Heart left ventricle (tissue), 16 donors: ENCODE data around the gene HGF. TPM values are rescaled to one million over a fixed set of nuclear protein-coding genes. Genes with fewer than 3 reads are reported as not detected.

Experiments
- ATAC-seq, 4 donors: fragments of 200-7000 bp; cut with Tn5 transposase; one replicate each; pipeline ENCODE4 v1.9.1; 2020 to 2022; ENCODE audit warnings: moderate library complexity in 4 of 4, mild to moderate bottlenecking in 3 of 4, moderate number of reproducible peaks in 1 of 4
- DNase-seq, 5 donors: peaks; one replicate each; pipeline ENCODE4 v3.0.0-alpha.2; 2020
- H3K27ac ChIP-seq, 12 donors: fragments of 200-600 bp; sonication (generic) in 4 of 12; one replicate each; pipeline versions ENCODE4 v1.5.0 to v1.8.0; 2016 to 2022; ENCODE audit warnings: mild to moderate bottlenecking in 2 of 12
- H3K27me3 ChIP-seq, 9 donors: fragments of 200-600 bp; sonication (generic) in 2 of 9; one replicate each; pipeline versions ENCODE4 v1.5.1 to v1.8.0; 2016 to 2022; ENCODE audit warnings: mild to moderate bottlenecking in 3 of 9
- H3K36me3 ChIP-seq, 9 donors: fragments of 200-600 bp; sonication (generic) in 2 of 9; one replicate each; pipeline versions ENCODE4 v1.5.0 to v1.8.0; 2018 to 2022; ENCODE audit warnings: mild to moderate bottlenecking in 2 of 9
- H3K4me1 ChIP-seq, 12 donors: fragments of 200-600 bp; sonication (generic) in 4 of 12; one replicate each; pipeline versions ENCODE4 v1.5.0 to v1.8.0; 2016 to 2022; ENCODE audit warnings: mild to moderate bottlenecking in 3 of 12
- H3K4me3 ChIP-seq, 12 donors: fragments of 200-600 bp; sonication (generic) in 4 of 12; one replicate each; pipeline versions ENCODE4 v1.5.0 to v1.8.0; 2017 to 2022; ENCODE audit warnings: mild to moderate bottlenecking in 9 of 12, moderate library complexity in 4 of 12
- H3K9me3 ChIP-seq, 12 donors: fragments of 200-600 bp; sonication (generic) in 4 of 12; one replicate each; pipeline versions ENCODE4 v1.5.0 to v1.8.0; 2016 to 2022; ENCODE audit warnings: mild to moderate bottlenecking in 1 of 12
- POLR2A ChIP-seq, 2 donors: fragments of 450-650 bp; IDR thresholded peaks; one replicate each; pipeline ENCODE4 v1.6.1; 2017; ENCODE audit warnings: antibody characterized with exemption in 2 of 2, mild to moderate bottlenecking in 2 of 2, moderate library complexity in 2 of 2
- WGBS, 4 donors: extraction: QIAGEN DNeasy Blood & Tissue Kit in 2 of 4; methylation state at CpG; one replicate each; pipeline versions ENCODE4 v1.1.5 to v1.1.7; 2013 to 2018; 5-methylcytosine and 5-hydroxymethylcytosine counted together
- intact Hi-C, 10 donors: fragments of 100-400 bp; cut with DNase I; formaldehyde crosslinking; loops; one replicate each; pipeline versions ENCODE4 v1.11.1 to v1.14.2; 2022
- polyA plus RNA-seq, 2 donors: library from polyadenylated mRNA; stranded (reverse); fragments of 200-250 nt; gene quantifications; one replicate each; pipeline ENCODE4 v1.2.3, GENCODE V29; 2013
- total RNA-seq, 9 donors: library from RNA; depleted of rRNA in 2 of 9; stranded (reverse); fragments of >200 nt in 2 of 9; fragmentation: NEBNext Ultra II Directional in 3 of 9; extraction: Animal tissue kit (Norgen Biotek cat#: 25700) in 3 of 9; gene quantifications; one replicate each; pipeline versions ENCODE4 v1.1.0 to v1.2.4, GENCODE V29; 2016 to 2023
- TF ChIP-seq, protein P1 (sequence below), 12 donors: fragments of 200-600 bp; sonication (generic) in 4 of 12; IDR thresholded peaks; one replicate each; pipeline versions ENCODE4 v1.5.0 to v1.8.0; 2018 to 2022; ENCODE audit warnings: antibody characterized with exemption in 12 of 12, mild to moderate bottlenecking in 5 of 12
- donor health status: ischemic (EF 13 %, LVEDD 7.1; RV severe dilation, severe dysfunction).
- donor health status: healthy with polysubstance abuse.
- donor health status: DM: no; HTN: yes; CAD: no.
- donor health status: DM: no; HTN: no; CAD: no.
- donor health status: ischemic (EF 25% LVEDD 6.9; RV normal size, moderate dysfunction).
- donor health status: ischemic (EF 25% LVEDD 5.7; RV mildly dilated, moderate dysfunction).
- donor health status: healthy.
- donor health status: DM: yes; HTN: yes; CAD: no.
- donor health status: ischemic (EF 35%, LVEDD 5.7; RV mildly dilated, moderate dysfunction).
- donor health status: nonischemic (EF 11% LVEDD 7.7; RV severe dilation, severe dysfunction).
- donor health status: DM: yes; HTN: yes; CAD: no.
- donor health status: PGD.
- donor health status: ischemic (EF 29% LVEDD 5.4; RV normal size, mild dysfunction).
- donor health status: nonischemic (EF 23%, LVEDD 6.1; RV moderate dilation, normal function).

Gene HGF
- total and polyA plus RNA-seq, 11 donors = 0.42 to 16.1 (median 3.3) TPM

GRCh38 chr7:81777697-81778096 lies 7.8 kb upstream of the HGF start:
- no peak overlapping the region for H3K27ac ChIP-seq
- no peak for ATAC-seq
- intact Hi-C loops = loop anchor here in 1 of 10 donors (10.0 kb wide), 1 partner anchor 283 kb away; no protein-coding TSS in a partner anchor
- TF ChIP-seq POLR2A (IDR thresholded peaks at IDR 0.05) = no peak
- TF ChIP-seq, protein P1, sequence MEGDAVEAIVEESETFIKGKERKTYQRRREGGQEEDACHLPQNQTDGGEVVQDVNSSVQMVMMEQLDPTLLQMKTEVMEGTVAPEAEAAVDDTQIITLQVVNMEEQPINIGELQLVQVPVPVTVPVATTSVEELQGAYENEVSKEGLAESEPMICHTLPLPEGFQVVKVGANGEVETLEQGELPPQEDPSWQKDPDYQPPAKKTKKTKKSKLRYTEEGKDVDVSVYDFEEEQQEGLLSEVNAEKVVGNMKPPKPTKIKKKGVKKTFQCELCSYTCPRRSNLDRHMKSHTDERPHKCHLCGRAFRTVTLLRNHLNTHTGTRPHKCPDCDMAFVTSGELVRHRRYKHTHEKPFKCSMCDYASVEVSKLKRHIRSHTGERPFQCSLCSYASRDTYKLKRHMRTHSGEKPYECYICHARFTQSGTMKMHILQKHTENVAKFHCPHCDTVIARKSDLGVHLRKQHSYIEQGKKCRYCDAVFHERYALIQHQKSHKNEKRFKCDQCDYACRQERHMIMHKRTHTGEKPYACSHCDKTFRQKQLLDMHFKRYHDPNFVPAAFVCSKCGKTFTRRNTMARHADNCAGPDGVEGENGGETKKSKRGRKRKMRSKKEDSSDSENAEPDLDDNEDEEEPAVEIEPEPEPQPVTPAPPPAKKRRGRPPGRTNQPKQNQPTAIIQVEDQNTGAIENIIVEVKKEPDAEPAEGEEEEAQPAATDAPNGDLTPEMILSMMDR (IDR thresholded peaks at IDR 0.05) = no peak
- DNase-seq = no peak
- H3K4me3 ChIP-seq = no peak overlapping the region
- H3K4me1 ChIP-seq = peaks cover 0 to 12% (median 0%) of the 10 kb centered on the region in 12 donors
- no peaks in the 10 kb centered on the region for H3K36me3 ChIP-seq
- H3K27me3 ChIP-seq = no peaks in the 10 kb centered on the region
- no peaks in the 10 kb centered on the region for H3K9me3 ChIP-seq

DNA sequence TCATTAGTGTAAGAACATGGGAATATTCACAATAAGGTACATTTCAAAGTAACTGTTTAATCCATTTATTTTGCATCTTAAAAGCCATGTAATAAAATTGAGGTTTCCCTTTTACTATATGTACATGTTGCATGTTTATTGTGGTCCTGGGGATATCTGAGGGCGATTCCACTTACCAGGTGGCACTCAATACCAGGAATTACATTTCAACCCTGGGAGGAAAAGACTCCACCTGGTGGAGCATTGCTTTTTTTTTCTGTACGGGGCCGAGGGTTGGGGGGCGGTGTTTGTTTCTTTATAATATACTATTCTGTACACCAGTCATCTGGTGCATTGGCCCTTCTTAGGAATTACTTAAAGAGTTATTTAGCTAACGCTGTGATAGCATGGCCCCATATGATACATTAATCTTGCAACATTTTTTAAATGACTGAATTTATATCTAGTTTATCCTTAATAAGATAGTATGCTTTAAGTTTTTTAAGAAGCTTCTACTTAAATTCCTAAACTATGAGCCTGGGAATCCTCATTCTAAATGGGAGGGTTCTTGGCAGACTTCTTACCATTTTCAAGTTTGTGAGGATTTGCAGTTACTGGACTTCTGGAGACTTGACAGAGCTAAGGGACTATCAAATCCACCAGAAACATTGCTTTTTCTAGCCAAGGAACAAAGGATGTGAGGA lies 7.2 kb upstream of the HGF start:
- intact Hi-C loops = loop anchor here in 1 of 10 donors (10.0 kb wide), 1 partner anchor 282 kb away; no protein-coding TSS in a partner anchor
- ATAC-seq (no peak), DNase-seq (no peak)
- H3K9me3 ChIP-seq = no peaks in the 10 kb centered on the region
- TF ChIP-seq, protein P1 (IDR thresholded peaks at IDR 0.05) = no peak
- TF ChIP-seq POLR2A (IDR thresholded peaks at IDR 0.05) = no peak
- 76 to 83% (median 79%) methylated on average over 5 of the region's 5 CpGs for WGBS, 4 donors
- no peaks in the 10 kb centered on the region for H3K36me3 ChIP-seq
- no peak overlapping the region for H3K27ac ChIP-seq
- no peak overlapping the region for H3K4me3 ChIP-seq
- peaks cover 0 to 12% (median 0%) of the 10 kb centered on the region in 12 donors for H3K4me1 ChIP-seq
- H3K27me3 ChIP-seq = no peaks in the 10 kb centered on the region

- no peaks in the 10 kb centered on the region for H3K27me3 ChIP-seq
- no peaks in the 10 kb centered on the region for H3K36me3 ChIP-seq
- 66 to 75% (median 73%) methylated on average over 1 of the region's 1 CpG for WGBS, 4 donors
- intact Hi-C loops = loop anchor here in 1 of 10 donors (10.0 kb wide), 1 partner anchor 281 kb away; no protein-coding TSS in a partner anchor
- no peak overlapping the region for H3K27ac ChIP-seq
- H3K4me3 ChIP-seq = no peak overlapping the region
- TF ChIP-seq, protein P1 (IDR thresholded peaks at IDR 0.05) = no peak
- no peak for TF ChIP-seq POLR2A (IDR thresholded peaks at IDR 0.05)
- peaks cover 0 to 12% (median 0%) of the 10 kb centered on the region in 12 donors for H3K4me1 ChIP-seq
- ATAC-seq = no peak
- no peaks in the 10 kb centered on the region for H3K9me3 ChIP-seq
- DNase-seq = no peak
These were observed 6.3 kb upstream of the HGF start for GRCh38 chr7:81776161-81776560.

- intact Hi-C loops = loop anchor here in 1 of 10 donors (10.0 kb wide), 1 partner anchor 281 kb away; no protein-coding TSS in a partner anchor
- H3K36me3 ChIP-seq = no peaks in the 10 kb centered on the region
- no peak overlapping the region for H3K4me3 ChIP-seq
- no peaks in the 10 kb centered on the region for H3K9me3 ChIP-seq
- H3K4me1 ChIP-seq = peaks cover 0 to 12% (median 0%) of the 10 kb centered on the region in 12 donors
- DNase-seq (no peak), ATAC-seq (no peak)
- WGBS, 4 donors = 69 to 85% (median 77%) methylated on average over 2 of the region's 2 CpGs
- TF ChIP-seq, protein P1 (IDR thresholded peaks at IDR 0.05) = no peak
- no peak for TF ChIP-seq POLR2A (IDR thresholded peaks at IDR 0.05)
- no peaks in the 10 kb centered on the region for H3K27me3 ChIP-seq
- H3K27ac ChIP-seq = no peak overlapping the region
These were observed 5.7 kb upstream of the HGF start for GRCh38 chr7:81775560-81775959.
